VCaP (cell line): Measurements from ENCODE around the gene ZNF467.

Source experiments
- H3K27ac ChIP-seq: fragments of 450-650 bp; 2 replicates; pipeline ENCODE4 v1.5.1; 2017
- CTCF ChIP-seq: fragments of 450-650 bp; conservative IDR thresholded peaks from 2 replicates; pipeline ENCODE4 v1.5.1; 2017; ENCODE audit warnings: mild to moderate bottlenecking, moderate library complexity

Gene ZNF467

GRCh38 chr7:149818536-149818840, 45.1 kb upstream of the ZNF467 start:
- no peak for TF ChIP-seq CTCF
- no peak overlapping the region for H3K27ac ChIP-seq

GRCh38 chr7:149817836-149818535, 44.6 kb upstream of the ZNF467 start:
- H3K27ac ChIP-seq, result no peak overlapping the region
- TF ChIP-seq CTCF, result no peak

- no peak overlapping the region for H3K27ac ChIP-seq
Observed at GRCh38 chr7:149817301-149817771, 43.9 kb upstream of the ZNF467 start.

GRCh38 chr7:149816794-149817193, 43.4 kb upstream of the ZNF467 start:
- no peak overlapping the region for H3K27ac ChIP-seq
- TF ChIP-seq CTCF, result no peak

More at GRCh38 chr7:149817301-149817771, 43.9 kb upstream of the ZNF467 start:
- no peak for TF ChIP-seq CTCF

- TF ChIP-seq CTCF, result no peak
- H3K27ac ChIP-seq, result no peak overlapping the region
Observed at GRCh38 chr7:149816267-149816751, 42.9 kb upstream of the ZNF467 start.

- no peak overlapping the region for H3K27ac ChIP-seq
- no peak for TF ChIP-seq CTCF
Observed at GRCh38 chr7:149815661-149816266, 42.4 kb upstream of the ZNF467 start.

- no peak overlapping the region for H3K27ac ChIP-seq
Observed at GRCh38 chr7:149815121-149815520, 41.7 kb upstream of the ZNF467 start.

More at GRCh38 chr7:149815121-149815520, 41.7 kb upstream of the ZNF467 start:
- TF ChIP-seq CTCF, result no peak
